ENCODE measurements around the gene NNT.

DNA sequence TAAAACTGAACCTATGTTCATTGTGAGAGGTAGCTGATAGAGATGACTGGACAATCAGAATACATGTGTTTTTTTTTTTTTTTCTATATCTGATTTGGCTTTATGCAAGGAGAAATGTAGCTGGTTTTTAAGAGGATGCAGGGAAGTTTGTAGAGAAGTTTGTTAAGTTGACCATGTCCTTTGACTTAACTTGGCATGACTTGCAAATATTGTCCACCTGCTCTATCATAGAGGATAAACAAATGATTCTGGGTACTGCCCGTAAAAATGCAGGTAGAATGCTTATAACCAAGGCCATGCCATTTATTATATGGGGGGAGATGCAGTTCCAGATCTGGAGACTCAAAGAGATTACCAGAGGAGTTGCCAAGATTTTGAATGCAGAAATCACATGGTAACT, 13.7 kb upstream of the NNT start:
- TF ChIP-seq, protein P1, sequence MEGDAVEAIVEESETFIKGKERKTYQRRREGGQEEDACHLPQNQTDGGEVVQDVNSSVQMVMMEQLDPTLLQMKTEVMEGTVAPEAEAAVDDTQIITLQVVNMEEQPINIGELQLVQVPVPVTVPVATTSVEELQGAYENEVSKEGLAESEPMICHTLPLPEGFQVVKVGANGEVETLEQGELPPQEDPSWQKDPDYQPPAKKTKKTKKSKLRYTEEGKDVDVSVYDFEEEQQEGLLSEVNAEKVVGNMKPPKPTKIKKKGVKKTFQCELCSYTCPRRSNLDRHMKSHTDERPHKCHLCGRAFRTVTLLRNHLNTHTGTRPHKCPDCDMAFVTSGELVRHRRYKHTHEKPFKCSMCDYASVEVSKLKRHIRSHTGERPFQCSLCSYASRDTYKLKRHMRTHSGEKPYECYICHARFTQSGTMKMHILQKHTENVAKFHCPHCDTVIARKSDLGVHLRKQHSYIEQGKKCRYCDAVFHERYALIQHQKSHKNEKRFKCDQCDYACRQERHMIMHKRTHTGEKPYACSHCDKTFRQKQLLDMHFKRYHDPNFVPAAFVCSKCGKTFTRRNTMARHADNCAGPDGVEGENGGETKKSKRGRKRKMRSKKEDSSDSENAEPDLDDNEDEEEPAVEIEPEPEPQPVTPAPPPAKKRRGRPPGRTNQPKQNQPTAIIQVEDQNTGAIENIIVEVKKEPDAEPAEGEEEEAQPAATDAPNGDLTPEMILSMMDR (IDR thresholded peaks at IDR 0.05): no peak
- no peak for TF ChIP-seq ZFX (IDR thresholded peaks at IDR 0.05; ENCODE audit: borderline replicate concordance)

Data from 22Rv1 (cell line).